Gastroesophageal sphincter (tissue), 4 donors: ENCODE measurements around the gene MAPK9. TPM values are rescaled to one million over a fixed set of nuclear protein-coding genes. Genes with fewer than 3 reads are reported as not detected.
A peak's percentile ranks its signal among the peaks of the same experiment; 100 is the strongest.

Source experiments
- ATAC-seq: fragments of 150-250 bp; one replicate; pipeline ENCODE4 v1.9.1; 2016; ENCODE audit warnings: mild to moderate bottlenecking, moderate library complexity
- H3K27ac ChIP-seq, 4 donors: fragments of 200-600 bp; sonication (generic) in 3 of 4; 1 replicate in 3 of 4; 2 replicates in 1 of 4; pipeline ENCODE4 v1.5.1; 2016 to 2019
- H3K27me3 ChIP-seq: fragments of 200-600 bp; sonication (generic); one replicate; pipeline ENCODE4 v1.5.1; 2019
- H3K36me3 ChIP-seq, 2 donors: fragments of 200-600 bp; sonication (generic); one replicate each; pipeline ENCODE4 v1.5.1; 2019; ENCODE audit warnings: control low read depth in 1 of 2
- H3K4me1 ChIP-seq, 3 donors: fragments of 200-600 bp; sonication (generic); 1 replicate in 2 of 3; 2 replicates in 1 of 3; pipeline ENCODE4 v1.5.1; 2016 to 2019; ENCODE audit warnings: control low read depth in 2 of 3
- H3K4me3 ChIP-seq, 2 donors: fragments of 200-600 bp; sonication (generic); one replicate each; pipeline ENCODE4 v1.5.1; 2019; ENCODE audit warnings: mild to moderate bottlenecking in 1 of 2, moderate library complexity in 1 of 2
- H3K9me3 ChIP-seq, 3 donors: fragments of 200-600 bp; sonication (generic); one replicate each; pipeline ENCODE4 v1.5.1; 2017 to 2019; ENCODE audit warnings: control low read depth in 2 of 3
- EP300 ChIP-seq: sonication (generic); formaldehyde crosslinking; IDR thresholded peaks from one replicate; pipeline ENCODE4 v1.6.1; 2017; ENCODE audit warnings: antibody characterized with exemption, mild to moderate bottlenecking
- POLR2A ChIP-seq, 2 donors: fragments of 450-650 bp; IDR thresholded peaks; one replicate each; pipeline ENCODE4 v1.6.1; 2017; ENCODE audit warnings: antibody characterized with exemption in 2 of 2, mild to moderate bottlenecking in 2 of 2, moderate library complexity in 1 of 2
- POLR2AphosphoS5 ChIP-seq: sonication (generic); formaldehyde crosslinking; IDR thresholded peaks from one replicate; pipeline ENCODE4 v1.6.1; 2017; ENCODE audit warnings: antibody characterized with exemption
- WGBS, 2 donors: methylation state at CpG; one replicate each; pipeline ENCODE4 v1.1.5; 2018; ENCODE audit warnings: low coverage in 1 of 2; 5-methylcytosine and 5-hydroxymethylcytosine counted together
- total RNA-seq, 4 donors: library from RNA; depleted of rRNA; stranded (reverse); fragments of >200 nt; gene quantifications; one replicate each; pipeline ENCODE4 v1.1.0, GENCODE V29; 2016
- TF ChIP-seq, protein P1 (sequence below), 4 experiments: fragments of 200-600 bp in 2 of 4; fragments of 450-650 bp in 2 of 4; sonication (generic) in 1 of 4; IDR thresholded peaks; one replicate each; pipeline ENCODE4 v1.5.1; 2017 to 2019; ENCODE audit warnings: antibody characterized with exemption in 4 of 4, mild to moderate bottlenecking in 2 of 4, moderate library complexity in 2 of 4

MAPK9 gene
- 10 to 100 TPM; 25.7 to 43.7 (median 35.7) TPM for total RNA-seq

DNA sequence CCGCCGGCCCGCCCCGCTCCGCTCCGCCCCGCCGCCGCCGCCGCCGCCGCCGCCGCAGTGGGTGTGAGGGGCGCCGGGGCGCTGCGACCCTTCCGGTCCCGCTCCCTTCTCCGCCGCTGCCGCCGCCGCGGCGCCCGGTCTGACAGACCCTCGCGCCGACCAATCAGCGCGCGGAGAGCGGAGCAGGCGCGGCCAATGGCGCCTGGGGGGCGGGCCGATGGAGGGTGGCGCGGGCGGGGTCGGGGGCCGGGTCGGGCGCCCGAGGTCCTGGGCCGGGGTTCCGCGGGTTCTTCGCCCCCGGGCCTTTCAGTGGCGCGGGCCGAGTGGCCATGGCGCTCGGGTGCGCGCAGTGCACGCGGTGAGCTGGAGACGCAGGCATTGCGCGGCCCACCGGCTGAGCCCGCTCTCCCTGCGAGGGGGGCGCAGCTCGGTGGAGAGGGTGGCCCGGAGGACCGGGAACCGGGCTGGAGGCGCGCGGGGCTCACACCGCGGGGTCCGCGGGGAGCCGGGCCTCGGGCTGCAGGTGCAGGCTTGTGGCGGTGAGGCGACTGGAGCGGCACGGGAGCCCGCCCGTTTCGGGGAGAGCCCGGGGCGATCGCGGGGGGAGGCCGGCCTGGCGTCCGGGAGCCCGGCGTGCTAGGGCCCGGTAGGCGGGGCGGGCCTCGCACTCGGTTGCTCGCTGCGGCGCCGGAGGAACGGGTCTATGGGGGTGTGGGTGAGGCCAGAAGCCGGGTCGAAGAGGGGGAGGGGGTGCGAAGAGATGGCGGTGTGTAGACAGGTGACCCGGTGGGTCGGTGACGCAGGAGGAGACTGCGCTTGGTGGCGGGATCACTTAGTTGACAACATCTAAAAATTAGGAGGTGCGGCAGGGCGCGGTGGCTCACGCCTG lies at the start of gene MAPK9:
Gene MAPK9, minus strand, starts transcription at position 141 of the 889 bp plus-strand sequence. CDS start 11,522 bp downstream, outside the sequence.
- no peaks in the 10 kb centered on the region for H3K36me3 ChIP-seq
- TF ChIP-seq EP300 (no peak), POLR2A (IDR thresholded peaks at IDR 0.05) (peak; percentile 38 to 44)
- TF ChIP-seq, protein P1, sequence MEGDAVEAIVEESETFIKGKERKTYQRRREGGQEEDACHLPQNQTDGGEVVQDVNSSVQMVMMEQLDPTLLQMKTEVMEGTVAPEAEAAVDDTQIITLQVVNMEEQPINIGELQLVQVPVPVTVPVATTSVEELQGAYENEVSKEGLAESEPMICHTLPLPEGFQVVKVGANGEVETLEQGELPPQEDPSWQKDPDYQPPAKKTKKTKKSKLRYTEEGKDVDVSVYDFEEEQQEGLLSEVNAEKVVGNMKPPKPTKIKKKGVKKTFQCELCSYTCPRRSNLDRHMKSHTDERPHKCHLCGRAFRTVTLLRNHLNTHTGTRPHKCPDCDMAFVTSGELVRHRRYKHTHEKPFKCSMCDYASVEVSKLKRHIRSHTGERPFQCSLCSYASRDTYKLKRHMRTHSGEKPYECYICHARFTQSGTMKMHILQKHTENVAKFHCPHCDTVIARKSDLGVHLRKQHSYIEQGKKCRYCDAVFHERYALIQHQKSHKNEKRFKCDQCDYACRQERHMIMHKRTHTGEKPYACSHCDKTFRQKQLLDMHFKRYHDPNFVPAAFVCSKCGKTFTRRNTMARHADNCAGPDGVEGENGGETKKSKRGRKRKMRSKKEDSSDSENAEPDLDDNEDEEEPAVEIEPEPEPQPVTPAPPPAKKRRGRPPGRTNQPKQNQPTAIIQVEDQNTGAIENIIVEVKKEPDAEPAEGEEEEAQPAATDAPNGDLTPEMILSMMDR (IDR thresholded peaks at IDR 0.05): peak in 2 of 4 experiments; percentile 13 to 19
- peak within 1 kb of the TSS; percentile 12 to 97 (median 96) for H3K27ac ChIP-seq
- peaks cover 0 to 33% (median 17%) of the 10 kb centered on the region in 3 donors for H3K4me1 ChIP-seq
- peak; percentile 94 for ATAC-seq
- WGBS, 2 donors: 0% methylated on average over 4 to 7 of the region's 122 CpGs
- peak within 1 kb of the TSS; percentile 82 to 99 for H3K4me3 ChIP-seq
- H3K9me3 ChIP-seq: no peaks in the 10 kb centered on the region
- H3K27me3 ChIP-seq: no peaks in the 10 kb centered on the region

DNA sequence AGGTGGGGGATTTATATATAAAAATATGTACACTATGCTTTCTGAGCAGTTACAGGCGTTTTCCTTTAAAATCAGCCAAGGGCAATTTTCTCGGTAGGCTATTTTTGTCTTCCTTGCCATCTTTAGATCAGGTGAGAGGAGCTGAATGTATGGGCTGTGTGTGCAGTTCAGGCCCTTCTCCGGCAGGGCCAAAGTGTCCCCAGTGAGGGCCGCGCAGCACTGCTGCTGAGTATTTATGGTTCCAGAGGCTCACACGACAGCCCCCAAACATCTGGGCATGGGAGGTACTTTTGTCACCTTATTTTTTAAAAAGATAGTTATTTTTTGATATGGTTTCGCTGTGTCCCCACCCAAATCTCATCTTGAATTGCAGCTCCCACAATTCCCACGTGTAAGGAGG lies 49.7 kb upstream of the MAPK9 start:
- peaks cover 0 to 28% (median 8%) of the 10 kb centered on the region in 3 donors for H3K4me1 ChIP-seq
- no peak overlapping the region for H3K27ac ChIP-seq
- H3K4me3 ChIP-seq: no peak overlapping the region
- no peaks in the 10 kb centered on the region for H3K27me3 ChIP-seq
- H3K36me3 ChIP-seq: peaks cover 0 to 19% of the 10 kb centered on the region in 2 donors
- WGBS, 2 donors: 92 to 93% methylated on average over 5 to 8 of the region's 8 CpGs
- TF ChIP-seq, protein P1 (IDR thresholded peaks at IDR 0.05): no peak
- TF ChIP-seq POLR2A (IDR thresholded peaks at IDR 0.05) (no peak), EP300 (no peak), POLR2AphosphoS5 (no peak)
- H3K9me3 ChIP-seq: no peaks in the 10 kb centered on the region
- ATAC-seq: no peak

DNA sequence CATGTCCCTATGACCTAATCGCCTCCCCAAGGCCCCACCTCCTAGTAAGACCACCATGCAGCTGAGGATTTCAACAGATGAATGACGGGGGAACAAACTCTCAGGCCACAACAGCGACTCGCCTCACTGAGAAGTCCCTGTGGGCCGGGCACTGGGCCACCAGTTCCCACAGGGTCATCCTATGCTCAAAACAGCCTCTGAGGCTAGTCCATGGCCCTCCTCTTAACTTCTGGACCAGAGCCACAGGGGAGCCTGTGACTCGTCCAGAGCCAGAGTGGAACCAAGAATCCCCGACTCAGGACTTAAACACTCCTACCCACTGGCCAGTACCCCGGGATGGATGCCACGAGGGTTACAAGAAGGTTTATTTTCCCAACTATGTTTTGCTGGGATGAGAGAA lies 49.0 kb upstream of the MAPK9 start:
- Histone ChIP-seq H3K27me3 (no peaks in the 10 kb centered on the region), H3K4me1 (peaks cover 0 to 28% (median 8%) of the 10 kb centered on the region in 3 donors), H3K27ac (no peak overlapping the region), H3K4me3 (no peak overlapping the region), H3K9me3 (no peaks in the 10 kb centered on the region), H3K36me3 (peaks cover 0 to 27% of the 10 kb centered on the region in 2 donors)
- TF ChIP-seq POLR2A (IDR thresholded peaks at IDR 0.05): no peak
- no peak for TF ChIP-seq EP300
- TF ChIP-seq, protein P1 (IDR thresholded peaks at IDR 0.05): no peak
- TF ChIP-seq POLR2AphosphoS5: no peak
- no peak for ATAC-seq
- WGBS, 2 donors: no CpG with 5 or more reads among the region's 9 CpGs

DNA sequence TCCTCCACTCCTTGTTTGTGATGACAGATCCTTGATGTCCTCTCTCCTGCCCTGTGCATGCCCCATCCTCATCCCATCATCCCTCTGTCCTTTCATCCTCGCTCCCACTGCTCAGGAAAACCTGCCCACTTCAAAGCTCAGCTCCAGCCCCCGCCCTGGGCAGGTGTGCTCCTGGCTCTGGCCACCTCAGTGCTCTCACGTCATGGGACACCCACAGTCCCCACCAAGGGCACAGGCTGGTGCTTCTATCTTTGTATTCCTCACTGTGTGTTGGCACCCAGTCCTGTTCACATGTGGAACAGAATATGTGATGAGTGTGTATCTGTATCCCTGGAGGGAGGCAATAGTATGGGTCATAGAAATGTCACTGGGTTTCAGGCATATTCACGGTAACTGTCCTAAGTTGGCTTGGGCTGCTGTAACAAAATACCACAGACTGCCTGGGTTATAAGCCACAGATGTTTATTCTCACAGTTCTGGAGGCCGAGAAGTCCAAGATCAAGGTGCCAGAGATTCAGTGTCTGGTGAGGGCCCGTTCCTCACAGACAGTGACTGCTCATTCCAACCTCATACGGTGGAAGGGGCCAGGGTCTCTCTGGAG lies 47.8 kb upstream of the MAPK9 start:
- H3K36me3 ChIP-seq: peaks cover 0 to 38% of the 10 kb centered on the region in 2 donors
- 60 to 82% methylated on average over 2 to 7 of the region's 7 CpGs for WGBS, 2 donors
- no peaks in the 10 kb centered on the region for H3K27me3 ChIP-seq
- ATAC-seq: no peak
- no peak overlapping the region for H3K27ac ChIP-seq
- no peak overlapping the region for H3K4me3 ChIP-seq
- no peak for TF ChIP-seq EP300
- TF ChIP-seq, protein P1 (IDR thresholded peaks at IDR 0.05): no peak
- TF ChIP-seq POLR2AphosphoS5: no peak
- TF ChIP-seq POLR2A (IDR thresholded peaks at IDR 0.05): no peak
- H3K9me3 ChIP-seq: no peaks in the 10 kb centered on the region
- peaks cover 0 to 28% (median 8%) of the 10 kb centered on the region in 3 donors for H3K4me1 ChIP-seq
